DOHH2 (cell line): ENCODE results near the gene GPRC5C.

ENCODE experiments used
- H3F3A ChIP-seq: fragments of 200-600 bp; sonication (generic), shearing (Covaris generic); 2 replicates; pipeline ENCODE4 v1.6.0; 2016; ENCODE audit warnings: antibody characterized with exemption, mild to moderate bottlenecking; ENCODE audit not compliant: control insufficient read depth, insufficient read depth
- H3K27ac ChIP-seq: fragments of 200-600 bp; sonication (generic); 2 replicates; pipeline ENCODE4 v1.5.1; 2014; ENCODE audit warnings: low read depth, mild to moderate bottlenecking, low read length, moderate library complexity
- H3K27me3 ChIP-seq: fragments of 200-600 bp; sonication (generic); 2 replicates; pipeline ENCODE4 v1.6.1; 2014; ENCODE audit warnings: mild to moderate bottlenecking, low read length, mixed read lengths; ENCODE audit not compliant: control insufficient read depth
- H3K36me3 ChIP-seq: fragments of 200-600 bp; sonication (generic); 2 replicates; pipeline ENCODE4 v1.6.1; 2014; ENCODE audit warnings: mild to moderate bottlenecking, low read length, moderate library complexity, mixed read lengths; ENCODE audit not compliant: control insufficient read depth
- H3K4me1 ChIP-seq: fragments of 200-600 bp; sonication (generic); 2 replicates; pipeline ENCODE4 v1.6.1; 2014; ENCODE audit warnings: mild to moderate bottlenecking, low read length, mixed read lengths; ENCODE audit not compliant: control insufficient read depth
- H3K4me2 ChIP-seq: fragments of 200-600 bp; sonication (generic); 2 replicates; pipeline ENCODE4 v1.6.0; 2014; ENCODE audit warnings: mild to moderate bottlenecking, low read length, moderate library complexity
- H3K4me3 ChIP-seq: fragments of 200-600 bp; sonication (generic); 2 replicates; pipeline ENCODE4 v1.5.1; 2014; ENCODE audit warnings: mild to moderate bottlenecking, low read length, mixed read lengths
- H3K79me2 ChIP-seq: fragments of 200-600 bp; sonication (generic); 2 replicates; pipeline ENCODE4 v1.6.1; 2014; ENCODE audit warnings: mild to moderate bottlenecking, low read length, mixed read lengths; ENCODE audit not compliant: control insufficient read depth
- H3K9me2 ChIP-seq: fragments of 200-600 bp; sonication (generic); replicated peaks from 2 replicates; pipeline ENCODE4 v1.6.1; 2014; ENCODE audit warnings: mild to moderate bottlenecking, low read length, mixed read lengths; ENCODE audit not compliant: control insufficient read depth
- H3K9me3 ChIP-seq: fragments of 200-600 bp; sonication (generic); 2 replicates; pipeline ENCODE4 v1.6.1; 2014; ENCODE audit warnings: antibody characterized with exemption, low read length, mixed read lengths; ENCODE audit not compliant: control insufficient read depth, insufficient read depth
- H4K20me1 ChIP-seq: fragments of 200-600 bp; sonication (generic); 2 replicates; pipeline ENCODE4 v1.6.0; 2014; ENCODE audit warnings: low read depth, mild to moderate bottlenecking, antibody characterized with exemption, low read length, moderate library complexity; ENCODE audit not compliant: control insufficient read depth, insufficient read depth
- EZH2phosphoT487 ChIP-seq: fragments of 200-600 bp; sonication (generic); IDR thresholded peaks from 2 replicates; pipeline ENCODE4 v1.6.1; 2017; ENCODE audit warnings: borderline replicate concordance, mild to moderate bottlenecking, antibody characterized with exemption, low read length, moderate library complexity, mixed read lengths
- TF ChIP-seq, protein P1 (sequence below): fragments of 200-600 bp; sonication (generic); IDR thresholded peaks from one replicate; pipeline ENCODE4 v1.5.1; 2014; ENCODE audit warnings: antibody characterized with exemption, mild to moderate bottlenecking, low read depth, low read length; ENCODE audit not compliant: poor library complexity, severe bottlenecking

GPRC5C gene, protein sequence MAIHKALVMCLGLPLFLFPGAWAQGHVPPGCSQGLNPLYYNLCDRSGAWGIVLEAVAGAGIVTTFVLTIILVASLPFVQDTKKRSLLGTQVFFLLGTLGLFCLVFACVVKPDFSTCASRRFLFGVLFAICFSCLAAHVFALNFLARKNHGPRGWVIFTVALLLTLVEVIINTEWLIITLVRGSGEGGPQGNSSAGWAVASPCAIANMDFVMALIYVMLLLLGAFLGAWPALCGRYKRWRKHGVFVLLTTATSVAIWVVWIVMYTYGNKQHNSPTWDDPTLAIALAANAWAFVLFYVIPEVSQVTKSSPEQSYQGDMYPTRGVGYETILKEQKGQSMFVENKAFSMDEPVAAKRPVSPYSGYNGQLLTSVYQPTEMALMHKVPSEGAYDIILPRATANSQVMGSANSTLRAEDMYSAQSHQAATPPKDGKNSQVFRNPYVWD

DNA sequence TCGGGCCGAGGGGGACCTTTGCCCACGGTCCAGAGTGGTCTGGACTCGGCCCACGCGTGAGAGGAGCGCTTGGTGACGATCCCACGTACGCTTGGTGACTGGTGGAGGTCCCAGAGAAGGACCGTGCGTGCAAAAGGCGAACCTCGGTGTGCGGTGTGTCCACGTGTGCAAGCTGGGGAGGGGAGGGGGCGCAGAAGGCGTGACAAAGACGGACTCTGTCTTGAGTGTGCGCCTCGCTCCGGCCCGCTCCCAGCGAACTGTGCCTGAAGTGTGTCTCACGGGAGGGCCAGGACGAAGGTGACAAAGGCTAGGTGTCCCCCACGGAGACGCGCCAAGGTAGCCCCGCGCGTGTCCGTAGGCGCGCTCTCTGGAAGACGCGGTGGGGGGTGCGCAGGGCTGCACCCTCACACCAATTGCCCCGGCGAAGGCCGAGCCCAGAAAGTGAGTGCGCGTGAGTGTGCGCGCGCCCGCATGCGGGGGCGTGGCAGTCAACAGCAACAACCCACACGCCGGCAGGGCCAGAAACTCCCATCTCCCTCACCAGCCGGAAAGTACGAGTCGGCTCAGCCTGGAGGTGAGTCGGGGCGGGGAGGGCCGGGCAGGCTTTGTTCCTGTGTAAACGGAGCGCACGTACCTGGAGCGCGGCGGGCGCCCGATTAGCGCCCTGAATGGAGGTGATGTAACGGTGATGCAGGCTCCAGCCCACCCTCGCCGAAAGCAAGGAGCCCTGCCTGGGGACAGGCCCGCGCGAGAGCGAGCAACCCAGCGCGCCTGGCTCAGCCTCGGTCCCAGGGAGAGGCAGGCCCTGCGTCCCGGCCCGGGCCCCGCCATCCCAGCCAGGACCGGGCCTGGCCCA is at the start of gene GPRC5C:
TSS of gene GPRC5C (plus strand) at position 521 of the 856 bp plus-strand sequence. CDS start 7,689 bp downstream, outside the sequence.
- Histone ChIP-seq H3F3A (no peaks in the 10 kb centered on the region), H4K20me1 (no peaks in the 10 kb centered on the region), H3K27me3 (no peaks in the 10 kb centered on the region), H3K27ac (no peak within 1 kb of the TSS), H3K36me3 (no peaks in the 10 kb centered on the region), H3K4me2 (no peak within 1 kb of the TSS), H3K4me3 (no peak within 1 kb of the TSS), H3K9me3 (no peaks in the 10 kb centered on the region; the same call in 1 of the 2 replicates), H3K79me2 (no peaks in the 10 kb centered on the region), H3K4me1 (no peaks in the 10 kb centered on the region), H3K9me2 (no peaks in the 10 kb centered on the region)
- no peak for TF ChIP-seq EZH2phosphoT487
- TF ChIP-seq, protein P1, sequence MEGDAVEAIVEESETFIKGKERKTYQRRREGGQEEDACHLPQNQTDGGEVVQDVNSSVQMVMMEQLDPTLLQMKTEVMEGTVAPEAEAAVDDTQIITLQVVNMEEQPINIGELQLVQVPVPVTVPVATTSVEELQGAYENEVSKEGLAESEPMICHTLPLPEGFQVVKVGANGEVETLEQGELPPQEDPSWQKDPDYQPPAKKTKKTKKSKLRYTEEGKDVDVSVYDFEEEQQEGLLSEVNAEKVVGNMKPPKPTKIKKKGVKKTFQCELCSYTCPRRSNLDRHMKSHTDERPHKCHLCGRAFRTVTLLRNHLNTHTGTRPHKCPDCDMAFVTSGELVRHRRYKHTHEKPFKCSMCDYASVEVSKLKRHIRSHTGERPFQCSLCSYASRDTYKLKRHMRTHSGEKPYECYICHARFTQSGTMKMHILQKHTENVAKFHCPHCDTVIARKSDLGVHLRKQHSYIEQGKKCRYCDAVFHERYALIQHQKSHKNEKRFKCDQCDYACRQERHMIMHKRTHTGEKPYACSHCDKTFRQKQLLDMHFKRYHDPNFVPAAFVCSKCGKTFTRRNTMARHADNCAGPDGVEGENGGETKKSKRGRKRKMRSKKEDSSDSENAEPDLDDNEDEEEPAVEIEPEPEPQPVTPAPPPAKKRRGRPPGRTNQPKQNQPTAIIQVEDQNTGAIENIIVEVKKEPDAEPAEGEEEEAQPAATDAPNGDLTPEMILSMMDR, result no peak

DNA sequence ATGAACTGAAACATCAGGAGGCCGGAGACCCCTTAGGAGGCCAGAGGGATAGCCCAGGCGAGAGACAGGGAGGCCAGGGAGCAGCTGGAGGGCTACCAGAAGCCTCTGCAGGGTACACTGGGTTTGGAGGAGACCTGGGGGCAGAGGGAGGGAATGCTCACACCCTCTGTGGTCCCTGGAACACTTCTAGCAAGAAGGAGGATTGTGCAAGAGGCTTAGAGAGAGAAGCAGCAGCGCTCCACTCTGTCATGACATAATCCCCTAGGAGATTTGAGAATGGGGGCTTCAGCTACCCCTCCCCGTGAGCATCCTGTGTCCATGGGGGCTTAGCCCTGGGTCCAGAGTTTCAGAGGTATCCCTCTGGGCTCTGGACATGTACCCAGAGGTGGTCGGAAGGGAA is 48.7 kb upstream of the GPRC5C start:
- Histone ChIP-seq H3K4me1 (no peaks in the 10 kb centered on the region), H3K27me3 (no peaks in the 10 kb centered on the region)

DNA sequence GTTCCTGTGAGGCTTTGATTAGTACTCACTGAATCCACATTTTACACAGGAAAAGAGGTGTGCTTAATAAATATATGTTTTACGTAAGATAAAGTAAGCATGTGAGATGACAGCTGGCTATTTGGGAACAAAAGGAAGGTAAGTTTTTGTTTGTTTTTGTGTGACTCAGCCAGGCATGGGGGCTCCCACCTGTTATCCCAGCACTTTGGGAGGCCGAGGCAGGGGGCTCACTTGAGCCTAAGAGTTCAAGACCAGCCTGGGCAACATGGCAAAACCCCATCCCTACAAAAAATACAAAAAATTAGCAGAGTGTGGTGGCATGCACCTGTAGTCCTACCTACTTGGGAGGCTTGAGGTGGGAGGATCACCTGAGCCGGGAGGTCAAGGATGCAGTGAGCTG is 46.7 kb upstream of the GPRC5C start:
- H3K4me1 ChIP-seq, result no peaks in the 10 kb centered on the region
- H3K9me3 ChIP-seq, result no peaks in the 10 kb centered on the region
- H3K27me3 ChIP-seq, result no peaks in the 10 kb centered on the region
- no peak overlapping the region for H3K27ac ChIP-seq
- no peaks in the 10 kb centered on the region for H3K36me3 ChIP-seq
- no peaks in the 10 kb centered on the region for H3K79me2 ChIP-seq
- no peaks in the 10 kb centered on the region for H3K9me2 ChIP-seq
- H3K4me2 ChIP-seq, result no peak overlapping the region
- no peak for TF ChIP-seq EZH2phosphoT487
- TF ChIP-seq, protein P1, result no peak
- H4K20me1 ChIP-seq, result no peaks in the 10 kb centered on the region
- H3F3A ChIP-seq, result no peaks in the 10 kb centered on the region
- H3K4me3 ChIP-seq, result no peak overlapping the region

More for the DNA sequence above, 48.7 kb upstream of the GPRC5C start:
- Histone ChIP-seq H3K4me2 (no peak overlapping the region), H3K79me2 (no peaks in the 10 kb centered on the region), H3K9me2 (no peaks in the 10 kb centered on the region), H3F3A (no peaks in the 10 kb centered on the region), H4K20me1 (no peaks in the 10 kb centered on the region), H3K27ac (no peak overlapping the region), H3K9me3 (no peaks in the 10 kb centered on the region), H3K36me3 (no peaks in the 10 kb centered on the region), H3K4me3 (no peak overlapping the region)
- TF ChIP-seq EZH2phosphoT487, result no peak
- TF ChIP-seq, protein P1, result no peak
